ENCODE results near the gene KAT8. TPM values are rescaled to one million over a fixed set of nuclear protein-coding genes. Genes with fewer than 3 reads are reported as not detected.
A peak's percentile ranks its signal among the peaks of the same experiment; 100 is the strongest.

The KAT8 gene
- total and polyA plus RNA-seq, 2 of the 13 experiments (the other 11 are each of a cell fraction or from before 2014, with no cell fraction given): 79.0 to 84.2 TPM

DNA sequence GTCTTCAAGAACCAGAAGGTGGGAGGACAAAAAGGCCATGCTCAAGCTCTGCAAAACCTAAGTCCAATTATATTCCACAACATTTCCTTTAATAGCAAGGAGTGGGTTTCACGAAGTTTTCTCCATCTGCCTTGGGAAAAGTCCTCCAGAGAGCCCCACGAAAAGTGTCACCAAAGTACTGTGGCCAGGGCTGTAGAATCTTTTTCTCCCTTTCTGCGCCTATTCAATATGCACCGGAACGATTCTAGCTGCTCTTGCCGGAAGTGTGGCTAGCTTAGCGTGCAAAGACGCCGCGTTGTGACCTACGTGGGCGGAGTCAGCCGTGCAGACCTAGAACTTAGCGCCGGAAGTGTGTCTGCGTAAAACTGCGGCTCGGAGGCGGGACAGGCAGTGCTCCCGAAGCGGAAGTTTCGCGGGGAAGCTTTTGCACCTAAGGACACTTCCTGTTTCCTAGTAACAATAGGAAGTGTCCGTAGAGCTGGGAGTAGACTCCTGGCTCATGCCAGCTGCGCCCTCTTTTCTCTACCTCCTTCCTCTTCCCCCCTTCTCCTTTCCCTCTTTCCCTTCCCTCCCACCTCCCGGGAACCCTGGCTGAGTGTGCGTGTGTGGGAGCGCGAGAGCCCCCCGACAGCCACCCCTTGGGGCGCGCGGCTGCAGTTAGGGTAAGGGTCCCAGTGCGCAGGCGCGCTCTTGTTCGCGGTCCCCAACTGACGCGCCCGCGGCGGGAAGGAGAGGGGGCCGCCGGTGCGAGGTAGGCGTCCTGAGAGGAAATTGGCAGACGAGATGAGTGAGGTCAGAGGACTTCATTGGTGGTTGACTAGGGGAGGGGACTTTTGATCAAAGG lies 43.3 kb upstream of the KAT8 start, which contains the start of the genes ZNF646 and ZNF668 (continued):
- peak; percentile 81 for TF ChIP-seq ZBTB21 (CRISPR knock-in tag; IDR thresholded peaks at IDR 0.05)
- TF ChIP-seq MAFK (conservative IDR thresholded peaks at IDR 0.05 in 1 of 2, IDR thresholded peaks at IDR 0.05 in 1 of 2; ENCODE audit: low read length in 2 of 2): no peak
- TF ChIP-seq MXI1 (IDR thresholded peaks at IDR 0.05; ENCODE audit: borderline replicate concordance, low read depth, low read length): peak; percentile 80; the same call in 1 of the 3 replicates
- TF ChIP-seq, protein P1, sequence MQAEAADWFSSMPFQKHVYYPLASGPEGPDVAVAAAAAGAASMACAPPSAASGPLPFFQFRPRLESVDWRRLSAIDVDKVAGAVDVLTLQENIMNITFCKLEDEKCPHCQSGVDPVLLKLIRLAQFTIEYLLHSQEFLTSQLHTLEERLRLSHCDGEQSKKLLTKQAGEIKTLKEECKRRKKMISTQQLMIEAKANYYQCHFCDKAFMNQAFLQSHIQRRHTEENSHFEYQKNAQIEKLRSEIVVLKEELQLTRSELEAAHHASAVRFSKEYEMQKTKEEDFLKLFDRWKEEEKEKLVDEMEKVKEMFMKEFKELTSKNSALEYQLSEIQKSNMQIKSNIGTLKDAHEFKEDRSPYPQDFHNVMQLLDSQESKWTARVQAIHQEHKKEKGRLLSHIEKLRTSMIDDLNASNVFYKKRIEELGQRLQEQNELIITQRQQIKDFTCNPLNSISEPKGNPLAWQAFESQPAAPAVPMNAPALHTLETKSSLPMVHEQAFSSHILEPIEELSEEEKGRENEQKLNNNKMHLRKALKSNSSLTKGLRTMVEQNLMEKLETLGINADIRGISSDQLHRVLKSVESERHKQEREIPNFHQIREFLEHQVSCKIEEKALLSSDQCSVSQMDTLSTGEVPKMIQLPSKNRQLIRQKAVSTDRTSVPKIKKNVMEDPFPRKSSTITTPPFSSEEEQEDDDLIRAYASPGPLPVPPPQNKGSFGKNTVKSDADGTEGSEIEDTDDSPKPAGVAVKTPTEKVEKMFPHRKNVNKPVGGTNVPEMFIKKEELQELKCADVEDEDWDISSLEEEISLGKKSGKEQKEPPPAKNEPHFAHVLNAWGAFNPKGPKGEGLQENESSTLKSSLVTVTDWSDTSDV (CRISPR knock-in tag; IDR thresholded peaks at IDR 0.05): no peak
- TF ChIP-seq, protein P2, sequence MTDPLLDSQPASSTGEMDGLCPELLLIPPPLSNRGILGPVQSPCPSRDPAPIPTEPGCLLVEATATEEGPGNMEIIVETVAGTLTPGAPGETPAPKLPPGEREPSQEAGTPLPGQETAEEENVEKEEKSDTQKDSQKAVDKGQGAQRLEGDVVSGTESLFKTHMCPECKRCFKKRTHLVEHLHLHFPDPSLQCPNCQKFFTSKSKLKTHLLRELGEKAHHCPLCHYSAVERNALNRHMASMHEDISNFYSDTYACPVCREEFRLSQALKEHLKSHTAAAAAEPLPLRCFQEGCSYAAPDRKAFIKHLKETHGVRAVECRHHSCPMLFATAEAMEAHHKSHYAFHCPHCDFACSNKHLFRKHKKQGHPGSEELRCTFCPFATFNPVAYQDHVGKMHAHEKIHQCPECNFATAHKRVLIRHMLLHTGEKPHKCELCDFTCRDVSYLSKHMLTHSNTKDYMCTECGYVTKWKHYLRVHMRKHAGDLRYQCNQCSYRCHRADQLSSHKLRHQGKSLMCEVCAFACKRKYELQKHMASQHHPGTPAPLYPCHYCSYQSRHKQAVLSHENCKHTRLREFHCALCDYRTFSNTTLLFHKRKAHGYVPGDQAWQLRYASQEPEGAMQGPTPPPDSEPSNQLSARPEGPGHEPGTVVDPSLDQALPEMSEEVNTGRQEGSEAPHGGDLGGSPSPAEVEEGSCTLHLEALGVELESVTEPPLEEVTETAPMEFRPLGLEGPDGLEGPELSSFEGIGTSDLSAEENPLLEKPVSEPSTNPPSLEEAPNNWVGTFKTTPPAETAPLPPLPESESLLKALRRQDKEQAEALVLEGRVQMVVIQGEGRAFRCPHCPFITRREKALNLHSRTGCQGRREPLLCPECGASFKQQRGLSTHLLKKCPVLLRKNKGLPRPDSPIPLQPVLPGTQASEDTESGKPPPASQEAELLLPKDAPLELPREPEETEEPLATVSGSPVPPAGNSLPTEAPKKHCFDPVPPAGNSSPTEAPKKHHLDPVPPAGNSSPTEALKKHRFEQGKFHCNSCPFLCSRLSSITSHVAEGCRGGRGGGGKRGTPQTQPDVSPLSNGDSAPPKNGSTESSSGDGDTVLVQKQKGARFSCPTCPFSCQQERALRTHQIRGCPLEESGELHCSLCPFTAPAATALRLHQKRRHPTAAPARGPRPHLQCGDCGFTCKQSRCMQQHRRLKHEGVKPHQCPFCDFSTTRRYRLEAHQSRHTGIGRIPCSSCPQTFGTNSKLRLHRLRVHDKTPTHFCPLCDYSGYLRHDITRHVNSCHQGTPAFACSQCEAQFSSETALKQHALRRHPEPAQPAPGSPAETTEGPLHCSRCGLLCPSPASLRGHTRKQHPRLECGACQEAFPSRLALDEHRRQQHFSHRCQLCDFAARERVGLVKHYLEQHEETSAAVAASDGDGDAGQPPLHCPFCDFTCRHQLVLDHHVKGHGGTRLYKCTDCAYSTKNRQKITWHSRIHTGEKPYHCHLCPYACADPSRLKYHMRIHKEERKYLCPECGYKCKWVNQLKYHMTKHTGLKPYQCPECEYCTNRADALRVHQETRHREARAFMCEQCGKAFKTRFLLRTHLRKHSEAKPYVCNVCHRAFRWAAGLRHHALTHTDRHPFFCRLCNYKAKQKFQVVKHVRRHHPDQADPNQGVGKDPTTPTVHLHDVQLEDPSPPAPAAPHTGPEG (CRISPR knock-in tag; IDR thresholded peaks at IDR 0.05): no peak; the same call in 1 of the 2 replicates
- TF ChIP-seq, protein P3, sequence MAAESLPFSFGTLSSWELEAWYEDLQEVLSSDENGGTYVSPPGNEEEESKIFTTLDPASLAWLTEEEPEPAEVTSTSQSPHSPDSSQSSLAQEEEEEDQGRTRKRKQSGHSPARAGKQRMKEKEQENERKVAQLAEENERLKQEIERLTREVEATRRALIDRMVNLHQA (CRISPR knock-in tag; IDR thresholded peaks at IDR 0.05): no peak
- peak; percentile 84; the same call in 1 of the 2 replicates for TF ChIP-seq ZZZ3 (CRISPR knock-in tag; IDR thresholded peaks at IDR 0.05; ENCODE audit: borderline replicate concordance)
- peak; percentile 62; the same call in 1 of the 2 replicates for TF ChIP-seq HNF4G (IDR thresholded peaks at IDR 0.05; ENCODE audit: borderline replicate concordance, low read depth, low read length)
- TF ChIP-seq HNF4G (CRISPR knock-in tag; IDR thresholded peaks at IDR 0.05; ENCODE audit: borderline replicate concordance, low read depth): no peak
- TF ChIP-seq, protein P4, sequence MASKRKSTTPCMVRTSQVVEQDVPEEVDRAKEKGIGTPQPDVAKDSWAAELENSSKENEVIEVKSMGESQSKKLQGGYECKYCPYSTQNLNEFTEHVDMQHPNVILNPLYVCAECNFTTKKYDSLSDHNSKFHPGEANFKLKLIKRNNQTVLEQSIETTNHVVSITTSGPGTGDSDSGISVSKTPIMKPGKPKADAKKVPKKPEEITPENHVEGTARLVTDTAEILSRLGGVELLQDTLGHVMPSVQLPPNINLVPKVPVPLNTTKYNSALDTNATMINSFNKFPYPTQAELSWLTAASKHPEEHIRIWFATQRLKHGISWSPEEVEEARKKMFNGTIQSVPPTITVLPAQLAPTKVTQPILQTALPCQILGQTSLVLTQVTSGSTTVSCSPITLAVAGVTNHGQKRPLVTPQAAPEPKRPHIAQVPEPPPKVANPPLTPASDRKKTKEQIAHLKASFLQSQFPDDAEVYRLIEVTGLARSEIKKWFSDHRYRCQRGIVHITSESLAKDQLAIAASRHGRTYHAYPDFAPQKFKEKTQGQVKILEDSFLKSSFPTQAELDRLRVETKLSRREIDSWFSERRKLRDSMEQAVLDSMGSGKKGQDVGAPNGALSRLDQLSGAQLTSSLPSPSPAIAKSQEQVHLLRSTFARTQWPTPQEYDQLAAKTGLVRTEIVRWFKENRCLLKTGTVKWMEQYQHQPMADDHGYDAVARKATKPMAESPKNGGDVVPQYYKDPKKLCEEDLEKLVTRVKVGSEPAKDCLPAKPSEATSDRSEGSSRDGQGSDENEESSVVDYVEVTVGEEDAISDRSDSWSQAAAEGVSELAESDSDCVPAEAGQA (IDR thresholded peaks at IDR 0.05; ENCODE audit: low read depth): peak; percentile 89
- TF ChIP-seq, protein P4 (CRISPR knock-in tag; IDR thresholded peaks at IDR 0.05; ENCODE audit: borderline replicate concordance): no peak
- TF ChIP-seq ZNF816 (CRISPR knock-in tag; IDR thresholded peaks at IDR 0.05; ENCODE audit: borderline replicate concordance): no peak
- peak; percentile 75; the same call in 1 of the 2 replicates for TF ChIP-seq ZNF354B (CRISPR knock-in tag; IDR thresholded peaks at IDR 0.05)

All from HepG2 (cell line).